Stimulated activated CD4-positive, alpha-beta T cell treated with anti-CD3 and anti-CD28 coated beads, Interleukin-1b, Interleukin-23, amount 100 ng/mL, for 48 hours (primary cell): ENCODE measurements around the gene TNNT1.

Source experiments
- DNase-seq: peaks from one replicate; pipeline ENCODE4 v3.0.0-alpha.2; 2020

TNNT1 gene

GRCh38 chr19:55106591-55106990, 42.4 kb downstream of the TNNT1 start:
- DNase-seq = no peak

GRCh38 chr19:55105237-55105636, 43.8 kb downstream of the TNNT1 start:
- DNase-seq = no peak

GRCh38 chr19:55103190-55103589, 45.8 kb downstream of the TNNT1 start:
- DNase-seq = no peak

DNA sequence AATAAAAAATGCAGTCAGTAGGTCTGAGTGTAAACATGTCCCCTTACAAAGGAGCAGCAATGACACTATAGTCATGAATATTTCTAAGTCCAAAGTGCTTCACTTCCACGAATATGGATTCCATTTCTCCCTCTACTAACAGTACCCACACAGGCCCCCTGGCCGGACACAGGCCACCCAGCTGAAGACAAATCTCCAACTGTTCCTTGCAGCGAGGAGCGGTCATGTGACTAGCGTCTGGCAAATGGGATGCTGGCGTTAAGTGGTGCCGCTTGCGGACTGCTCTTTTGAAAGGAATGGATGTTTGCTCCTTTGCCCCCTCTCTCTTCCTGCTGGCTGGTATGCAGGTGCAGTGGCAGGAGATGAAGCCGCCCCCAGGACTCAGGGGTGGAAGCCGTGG, 47.7 kb downstream of the TNNT1 start:
- no peak for DNase-seq

DNA sequence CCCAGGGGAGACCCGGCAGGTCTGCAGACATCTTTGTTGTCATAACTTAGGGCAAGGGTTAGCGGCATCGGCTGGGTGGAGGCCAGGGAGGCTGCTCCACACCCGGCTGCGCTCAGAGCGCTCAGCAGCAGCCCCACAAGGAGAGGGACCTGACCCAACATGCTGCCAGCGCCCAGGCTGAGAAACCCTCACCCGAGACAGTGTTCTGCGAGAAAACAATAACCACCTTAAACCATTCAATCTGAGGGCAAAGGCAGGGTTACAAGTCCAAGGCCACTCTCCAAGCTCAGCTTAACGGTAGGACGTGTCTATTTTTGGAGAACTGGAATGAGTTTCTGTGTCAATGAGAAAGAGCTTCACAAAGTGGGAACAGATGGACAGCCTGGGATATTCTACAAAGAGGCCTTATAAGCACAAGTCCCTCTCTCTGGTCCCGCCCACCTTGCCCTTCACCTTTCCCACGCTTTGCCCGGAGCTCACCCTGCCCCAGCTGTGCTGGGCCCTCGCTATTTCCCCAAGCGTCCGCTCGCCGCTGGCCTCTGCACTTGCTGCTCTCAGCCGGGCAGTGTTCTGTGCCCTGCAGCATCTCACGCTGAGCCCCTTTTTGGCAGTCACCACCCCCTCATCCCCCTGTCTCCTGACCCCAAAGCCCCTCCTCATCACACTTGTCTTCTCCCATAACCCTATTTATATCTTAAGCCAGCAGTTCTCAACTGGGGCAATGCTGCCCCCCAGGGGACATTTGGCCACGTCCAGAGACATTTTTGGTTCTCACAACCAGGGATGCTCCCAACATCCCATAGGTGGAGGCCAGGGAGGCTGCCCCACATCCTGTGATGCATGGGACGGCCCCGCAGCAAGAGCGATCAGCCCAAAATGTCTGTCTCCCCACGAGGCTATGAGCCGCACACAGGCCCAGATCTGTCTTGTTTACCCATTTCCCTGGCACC, 49.2 kb downstream of the TNNT1 start:
- DNase-seq = no peak

- no peak for DNase-seq
These were observed 50.1 kb downstream of the TNNT1 start for GRCh38 chr19:55098716-55099556.

DNA sequence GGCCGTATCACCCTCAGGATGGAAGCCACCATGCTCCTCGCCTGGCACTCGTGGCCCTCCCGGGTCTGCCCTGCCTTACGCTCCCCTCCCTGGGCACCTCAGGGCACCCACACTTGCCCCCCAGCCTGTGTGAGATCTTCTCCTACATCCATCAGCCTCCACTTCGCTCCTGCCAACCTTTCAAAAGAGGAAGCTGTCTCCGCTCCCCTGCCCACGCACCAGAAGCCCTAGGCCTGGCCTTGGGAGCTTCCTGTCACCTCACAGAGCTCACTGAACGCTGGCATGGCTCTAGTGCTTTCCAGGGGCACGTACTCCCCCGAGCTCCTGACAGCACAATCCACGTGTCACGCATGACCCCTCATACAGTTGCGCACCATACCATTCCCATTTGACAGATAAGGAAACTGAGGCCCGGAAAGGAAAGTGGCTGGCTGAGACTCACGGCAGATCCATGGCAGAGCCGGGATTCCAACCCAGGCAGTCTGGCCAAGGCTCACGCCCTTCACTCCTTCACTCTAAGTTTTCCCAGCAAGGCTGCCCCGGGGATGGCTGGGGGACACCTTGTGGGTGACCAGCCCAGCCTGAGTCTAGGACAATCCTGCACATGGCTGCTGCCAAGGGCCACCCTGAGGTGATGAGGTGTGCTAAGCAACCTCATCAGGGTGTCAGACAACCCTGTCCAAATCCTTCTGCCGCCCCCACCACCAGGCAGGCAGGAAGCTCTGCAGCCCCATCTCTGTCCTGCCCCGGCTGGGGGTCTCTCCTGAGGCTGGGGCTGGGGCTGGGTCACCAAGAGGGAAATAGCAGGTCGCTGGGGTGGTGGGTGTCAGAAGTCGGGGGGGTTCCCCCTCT, 50.9 kb downstream of the TNNT1 start:
- no peak for DNase-seq

- no peak for DNase-seq
These were observed 52.8 kb downstream of the TNNT1 start for GRCh38 chr19:55096061-55096701.

- DNase-seq = no peak
These were observed 53.5 kb downstream of the TNNT1 start for GRCh38 chr19:55095260-55096060.

- no peak for DNase-seq
These were observed 54.3 kb downstream of the TNNT1 start for GRCh38 chr19:55094456-55095259.

DNA sequence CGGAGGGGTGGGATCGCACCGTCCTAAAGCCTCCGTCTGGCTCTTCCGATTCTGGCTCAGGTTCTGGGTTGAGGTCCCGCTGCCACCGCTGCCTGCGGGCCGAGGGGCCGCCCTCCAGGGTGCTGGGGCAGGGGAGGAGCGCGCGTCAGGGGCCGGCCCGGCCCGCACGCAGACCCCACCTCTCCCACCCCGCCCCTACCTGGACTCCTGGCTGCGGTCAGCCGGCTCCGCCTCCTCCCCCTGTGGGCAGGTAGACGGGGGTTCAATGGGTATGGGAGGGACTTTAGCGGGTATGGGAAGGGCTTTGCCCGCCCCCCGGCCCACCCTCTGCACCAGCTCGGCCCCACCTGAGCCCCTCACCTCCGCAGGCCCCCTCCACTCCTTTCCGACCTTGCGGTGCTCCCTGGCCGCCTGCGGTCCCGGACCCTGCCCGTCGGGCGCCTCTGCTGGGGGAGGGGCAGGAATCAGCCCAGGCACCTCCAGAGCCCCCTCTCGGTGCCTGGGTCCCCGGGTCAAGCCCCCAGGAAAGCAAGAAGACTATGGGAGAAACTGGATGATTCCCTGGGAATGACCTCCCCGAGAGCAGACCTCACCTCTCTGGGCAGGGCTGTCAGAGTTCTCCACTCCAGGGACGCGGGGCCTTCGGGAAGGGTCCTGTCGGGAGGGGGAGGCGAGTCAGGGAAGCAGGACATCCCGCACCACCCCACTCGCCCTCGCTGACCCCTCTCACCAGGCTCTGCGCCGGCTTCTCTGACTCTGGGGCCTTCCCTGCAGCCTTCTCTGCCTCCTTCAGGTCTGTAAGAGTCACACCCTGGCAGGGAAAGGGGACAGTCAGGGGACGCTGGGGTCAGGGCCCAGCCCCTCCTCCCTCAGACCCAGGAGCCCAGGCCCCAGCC, 56.3 kb downstream of the TNNT1 start:
- DNase-seq = no peak

GRCh38 chr19:55091955-55092354, 57.1 kb downstream of the TNNT1 start:
- DNase-seq = no peak

GRCh38 chr19:55091126-55091910, 57.7 kb downstream of the TNNT1 start:
- no peak for DNase-seq

- no peak for DNase-seq
These were observed 58.4 kb downstream of the TNNT1 start for GRCh38 chr19:55090564-55090963.

DNA sequence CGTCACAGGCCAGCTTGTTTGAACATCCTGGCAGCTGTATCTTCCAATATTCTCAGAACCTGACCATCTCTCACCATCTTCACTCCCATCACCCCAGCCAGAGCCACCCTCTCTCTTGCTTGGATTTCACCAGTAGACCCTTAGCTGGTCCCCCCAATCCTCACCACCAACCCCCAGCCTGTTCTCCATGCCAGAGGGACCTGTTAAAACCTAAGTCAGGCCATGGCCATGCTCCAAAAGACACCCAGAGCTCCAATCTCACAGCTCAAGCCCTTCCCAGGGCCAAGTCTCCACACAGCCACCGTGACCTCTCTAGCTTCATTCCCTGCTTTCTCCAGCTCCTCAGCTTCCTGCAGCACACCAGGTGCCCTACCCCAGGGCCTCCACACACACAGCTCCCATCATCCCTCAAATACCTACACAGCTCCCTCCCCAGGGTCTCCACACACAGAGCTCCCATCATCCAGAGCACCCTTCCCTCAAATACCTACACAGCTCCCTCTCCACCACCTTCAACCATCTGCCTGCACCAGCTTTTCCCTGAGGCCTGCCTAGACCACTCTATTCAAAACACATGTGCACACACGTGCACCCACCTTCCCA, 59.6 kb downstream of the TNNT1 start:
- DNase-seq = no peak

GRCh38 chr19:55088543-55089341, 60.3 kb downstream of the TNNT1 start:
- DNase-seq = peak; percentile 81

GRCh38 chr19:55088021-55088451, 61.0 kb downstream of the TNNT1 start:
- no peak for DNase-seq
